HG02840 (cell line): ENCODE measurements around the gene NYAP1.
A peak's percentile ranks its signal among the peaks of the same experiment; 100 is the strongest.
"Not testable (repeated sequence)": the region's sequence is repeated elsewhere in the genome, so short reads cannot be mapped to it uniquely, and the experiment has no call there.

Experiments used
- ATAC-seq: cut with Tn5 transposase; IDR thresholded peaks from one replicate; pipeline ENCODE4 v1.9.1; 2021; ENCODE audit warnings: mild to moderate bottlenecking, moderate library complexity, moderate number of reproducible peaks; ENCODE audit not compliant: unreplicated experiment, low FRiP score

The NYAP1 gene

DNA sequence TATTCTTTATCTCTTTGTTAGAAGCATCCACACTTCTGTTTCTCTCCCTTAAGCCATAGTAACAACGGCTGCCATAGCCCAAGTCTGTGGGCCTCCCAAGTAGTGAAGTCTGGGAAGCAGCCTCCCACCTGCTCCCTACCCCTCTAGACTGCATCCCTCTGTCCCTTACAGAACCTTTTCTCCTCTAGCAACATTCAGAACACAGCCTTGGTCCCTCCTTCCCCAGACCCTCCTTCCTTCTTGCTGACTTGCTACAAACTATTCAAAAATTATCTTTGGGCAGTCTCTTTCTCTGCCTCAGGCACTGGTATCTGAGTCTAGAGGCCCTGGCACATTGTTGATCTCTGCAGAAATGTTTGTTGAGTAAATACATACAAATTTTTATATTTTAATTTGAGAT lies 2.3 kb upstream of the NYAP1 start:
- ATAC-seq, result no peak

- no peak for ATAC-seq
These were observed 1.0 kb upstream of the NYAP1 start for GRCh38 chr7:100482728-100483089.

- ATAC-seq, result peak; percentile 37
These were observed 521 bp upstream of the NYAP1 start for GRCh38 chr7:100483090-100483721.

DNA sequence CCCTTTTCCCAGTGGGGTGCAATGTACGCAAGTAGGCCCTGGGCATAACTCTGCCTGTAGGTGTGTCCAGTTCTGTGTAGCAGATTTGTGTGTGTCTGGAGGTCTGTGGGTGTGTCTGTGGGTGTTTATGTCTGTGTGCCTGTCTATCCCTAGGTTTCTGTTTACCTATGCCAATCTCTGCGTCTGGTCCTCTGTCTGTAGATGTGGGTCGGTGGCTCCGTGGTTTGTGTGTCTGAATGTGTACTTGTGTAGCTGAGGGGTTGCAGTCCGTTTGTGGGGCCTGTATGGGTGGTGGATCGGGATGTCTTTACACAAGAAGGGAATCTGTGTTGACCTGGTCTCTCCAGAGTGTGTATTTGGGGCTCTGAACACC lies 932 bp downstream of the NYAP1 start:
- ATAC-seq, result no peak

DNA sequence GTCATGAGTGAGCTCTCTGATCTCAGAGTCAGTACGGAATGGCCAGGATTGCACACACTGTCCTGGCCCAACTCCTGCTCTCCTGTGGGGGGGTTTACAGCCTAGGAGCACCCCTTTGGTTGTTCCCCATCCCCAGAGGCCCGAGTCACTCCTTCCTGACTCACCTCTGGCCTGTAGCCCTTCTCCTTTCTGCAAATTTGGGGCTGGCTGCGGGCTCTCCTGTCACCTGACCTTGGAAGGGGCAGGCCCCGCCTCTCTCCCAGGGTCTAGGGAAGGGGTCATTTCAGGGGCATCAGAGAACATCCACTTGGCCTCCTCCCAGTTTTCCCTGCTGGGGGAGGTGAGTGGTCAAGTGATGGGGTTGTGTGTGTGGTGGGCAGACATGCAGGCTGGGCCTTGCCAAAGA lies 1.7 kb downstream of the NYAP1 start:
- ATAC-seq, result no peak

- ATAC-seq, result no peak
These were observed 2.4 kb downstream of the NYAP1 start for GRCh38 chr7:100486111-100486636.

- ATAC-seq, result no peak
These were observed 3.2 kb downstream of the NYAP1 start for GRCh38 chr7:100486753-100487446.

- no peak for ATAC-seq
These were observed 4.8 kb downstream of the NYAP1 start for GRCh38 chr7:100488333-100489095.

DNA sequence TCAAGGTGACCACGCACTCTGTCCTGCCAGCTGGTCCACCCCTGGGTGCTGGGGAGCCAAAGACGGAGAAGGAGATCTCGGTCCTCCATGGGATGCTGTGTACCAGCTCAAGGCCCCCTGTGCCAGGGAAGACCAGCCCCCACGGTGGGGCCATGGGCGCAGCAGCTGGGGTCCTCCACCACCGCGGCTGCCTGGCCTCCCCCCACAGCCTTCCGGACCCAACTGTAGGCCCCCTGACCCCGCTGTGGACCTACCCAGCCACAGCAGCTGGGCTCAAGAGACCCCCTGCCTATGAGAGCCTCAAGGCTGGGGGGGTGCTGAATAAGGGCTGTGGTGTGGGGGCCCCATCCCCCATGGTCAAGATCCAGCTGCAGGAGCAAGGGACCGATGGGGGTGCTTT lies 5.4 kb downstream of the NYAP1 start:
- ATAC-seq, result no peak

DNA sequence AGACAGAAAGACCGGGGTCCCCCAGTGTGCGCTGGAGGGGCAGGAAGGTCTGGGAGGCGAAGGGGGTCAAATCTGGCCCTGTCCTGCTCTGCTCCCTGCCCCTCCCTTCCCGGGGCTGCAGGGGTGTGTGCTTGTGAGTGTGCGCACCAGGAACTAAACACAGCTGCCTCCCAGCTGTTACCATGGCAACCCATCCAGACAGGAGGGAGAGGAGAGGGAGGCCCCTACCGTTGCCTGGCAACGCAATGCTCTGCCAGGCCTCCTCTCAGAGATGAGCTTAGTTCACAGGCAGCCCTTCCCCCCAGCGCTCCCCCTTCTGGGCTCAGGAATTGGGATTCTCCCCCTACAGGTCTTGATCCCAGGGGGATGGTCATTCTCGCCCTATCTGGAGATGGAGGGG lies 6.1 kb downstream of the NYAP1 start:
- ATAC-seq, result no peak

- ATAC-seq, result no peak
These were observed 6.9 kb downstream of the NYAP1 start for GRCh38 chr7:100490483-100491191.

DNA sequence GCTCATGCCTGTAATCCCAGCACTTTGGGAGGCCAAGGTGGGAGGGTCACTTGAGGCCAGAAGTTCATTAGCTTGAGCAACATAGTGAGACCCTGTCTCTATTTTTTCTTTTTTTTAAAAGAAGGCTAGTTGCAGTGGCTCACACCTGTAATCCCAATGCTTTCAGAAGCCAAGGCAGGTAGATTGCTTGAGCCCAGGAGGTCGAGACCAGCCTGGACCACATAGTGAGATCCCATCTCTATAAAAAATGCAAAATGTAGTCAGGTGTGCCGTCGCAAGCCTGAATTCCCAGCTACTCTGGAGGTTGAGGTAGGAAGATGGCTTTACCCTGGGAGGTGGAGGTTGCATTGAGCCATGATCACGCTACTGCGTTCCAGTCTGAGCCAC lies 7.5 kb downstream of the NYAP1 start:
- ATAC-seq, result no peak

DNA sequence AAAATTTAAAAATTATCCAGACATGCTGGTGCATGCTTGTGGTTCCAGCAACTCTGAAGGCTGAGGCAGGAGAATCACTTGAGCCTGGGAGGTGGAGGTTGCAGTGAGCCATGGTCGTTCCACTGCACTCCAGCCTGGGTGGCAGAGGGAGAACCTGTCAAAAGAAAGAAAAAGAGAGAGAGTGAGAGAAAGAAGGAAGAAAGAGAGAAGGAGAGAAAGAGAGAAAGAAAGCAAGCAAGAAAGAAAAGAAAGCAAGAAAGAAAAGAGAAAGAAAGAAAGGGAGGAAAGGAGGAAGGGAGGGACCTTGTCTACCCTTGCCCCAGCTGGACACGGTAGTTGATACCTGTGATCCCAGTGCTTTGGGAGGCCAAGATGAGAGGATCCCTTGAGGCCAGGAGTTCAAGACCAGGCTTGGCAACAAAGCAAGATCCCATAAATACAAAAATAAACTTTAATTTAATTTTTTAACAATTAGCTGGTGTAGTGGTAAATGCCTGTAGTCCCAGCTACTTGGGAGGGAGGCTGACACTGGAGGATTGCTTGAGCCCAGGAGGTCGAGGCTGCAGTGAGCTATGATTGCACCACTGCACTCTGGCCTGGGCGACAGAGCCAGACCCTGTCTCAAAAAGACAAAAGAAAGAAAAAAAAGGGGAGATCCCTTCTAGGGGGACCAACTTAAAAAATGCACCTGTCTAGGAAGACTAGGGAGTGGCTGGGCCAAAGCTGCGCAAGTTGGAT lies 9.2 kb downstream of the NYAP1 start:
- no peak for ATAC-seq

- no peak for ATAC-seq
These were observed 9.9 kb downstream of the NYAP1 start for GRCh38 chr7:100493476-100494264.

- no peak for ATAC-seq
These were observed 12.8 kb downstream of the NYAP1 start for GRCh38 chr7:100496509-100496908.

DNA sequence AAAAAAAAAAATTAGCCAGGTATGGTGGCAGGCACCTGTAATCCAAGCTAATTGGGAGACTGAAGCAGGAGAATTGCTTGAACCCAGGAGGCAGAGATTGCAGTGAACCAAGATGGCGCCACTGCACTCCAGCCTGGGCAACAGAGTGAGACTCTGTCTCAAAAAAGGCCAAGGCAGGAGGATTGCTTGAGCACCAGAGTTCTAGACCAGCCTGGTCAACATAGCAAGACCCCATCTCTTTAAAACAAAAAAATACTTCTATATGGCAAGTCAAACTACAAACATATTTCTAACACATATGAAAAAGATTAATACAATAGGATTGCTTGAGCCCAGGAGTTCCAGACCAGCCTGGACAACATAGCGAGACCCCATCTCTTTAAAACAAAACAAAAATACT lies 17.0 kb downstream of the NYAP1 start:
- ATAC-seq, result not testable (repeated sequence)

DNA sequence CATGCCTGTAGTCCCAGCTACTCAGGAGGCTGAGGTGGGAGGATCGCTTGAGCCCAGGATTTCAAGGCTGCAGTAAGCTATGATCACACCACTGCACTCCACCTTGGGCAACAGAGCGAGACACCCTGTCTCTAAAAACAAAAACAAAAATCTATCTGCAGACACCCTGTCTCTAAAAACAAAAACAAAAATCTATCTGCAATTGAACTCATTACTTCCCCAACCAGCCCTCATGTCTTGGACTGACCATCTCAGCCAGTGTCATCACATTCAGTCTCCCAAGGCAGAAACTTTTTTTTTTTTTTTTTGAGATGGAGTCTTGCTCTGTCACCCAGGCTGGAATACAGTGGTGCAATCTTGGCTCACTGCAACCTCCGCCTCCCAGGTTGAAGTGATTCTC lies 20.3 kb downstream of the NYAP1 start:
- ATAC-seq, result not testable (repeated sequence)

DNA sequence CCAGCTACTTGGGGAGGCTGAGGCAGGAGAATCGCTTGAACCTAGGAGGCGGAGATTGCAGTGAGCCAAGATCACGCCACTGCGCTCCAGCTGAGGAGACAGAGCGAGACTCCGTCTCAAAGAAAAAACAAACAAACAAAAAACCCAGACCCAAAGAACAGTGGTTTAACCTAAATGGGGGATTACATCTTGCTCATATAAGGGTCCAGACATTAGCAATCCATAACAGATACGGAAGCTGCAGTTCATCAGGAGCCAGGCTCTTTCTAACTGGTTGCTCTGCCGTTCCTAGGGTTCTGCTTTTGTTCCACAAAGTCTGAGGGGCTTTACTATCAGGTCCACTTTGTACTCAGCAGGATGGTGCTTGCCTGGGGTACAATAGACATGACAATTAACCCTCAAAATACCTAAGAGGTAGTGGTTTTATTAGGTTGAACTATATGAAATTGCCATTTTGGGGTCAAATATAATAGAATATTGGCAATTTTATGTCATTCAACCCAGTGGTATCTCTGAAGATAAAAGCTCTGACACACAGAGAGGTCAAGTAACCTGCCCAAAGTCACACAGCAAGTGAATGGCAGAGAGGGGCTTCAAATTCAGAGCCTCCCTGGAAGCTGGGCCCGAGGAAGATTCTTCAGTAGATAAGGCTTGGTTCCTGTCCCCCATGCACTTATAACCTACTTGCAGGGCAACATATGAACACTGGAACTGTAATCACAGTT lies 21.3 kb downstream of the NYAP1 start:
- ATAC-seq, result no peak
